GM21786 (cell line): ENCODE results near the gene SLIT3.

ENCODE experiments used
- ATAC-seq: cut with Tn5 transposase; IDR thresholded peaks from one replicate; pipeline ENCODE4 v1.9.1; 2021; ENCODE audit not compliant: unreplicated experiment

Gene SLIT3

DNA sequence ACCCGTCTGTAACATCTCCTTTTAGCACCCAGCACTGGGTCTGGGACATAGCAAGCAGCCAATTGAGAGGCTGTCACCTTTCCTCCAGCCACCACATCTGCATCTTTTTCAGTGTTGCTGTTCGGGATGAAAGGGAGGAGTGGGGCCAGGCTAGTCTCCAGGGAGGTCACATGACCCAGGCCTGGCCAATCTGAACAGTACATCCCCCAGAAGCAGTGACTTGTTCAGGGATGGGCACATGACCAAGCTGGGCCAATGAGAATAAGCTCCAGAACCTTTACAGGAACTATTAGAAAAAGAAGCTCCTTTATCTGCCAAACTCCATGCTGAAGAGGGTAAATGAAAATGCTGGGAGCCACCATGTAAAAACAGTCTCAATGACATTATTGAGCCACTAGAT lies 359.0 kb downstream of the SLIT3 start:
- no peak for ATAC-seq

DNA sequence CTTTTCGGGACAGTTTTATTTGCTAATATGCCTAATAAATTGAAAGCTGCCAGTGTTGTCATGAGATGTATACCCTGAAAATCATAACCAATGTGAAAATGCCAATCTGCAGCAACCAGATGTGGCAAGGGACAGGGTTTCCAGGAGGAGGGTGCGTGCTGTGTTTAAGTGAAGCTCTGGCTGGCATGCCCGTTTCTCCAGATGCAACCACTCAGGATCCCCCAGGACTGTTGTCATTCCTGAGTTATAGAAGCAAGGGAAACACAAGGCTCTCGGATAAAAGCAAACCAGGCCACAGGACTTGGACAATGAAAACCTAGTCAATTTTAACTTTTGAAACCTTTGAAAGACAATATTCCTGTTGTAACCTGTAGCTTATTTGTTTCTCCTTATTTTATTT lies 360.2 kb downstream of the SLIT3 start:
- ATAC-seq, result no peak

DNA sequence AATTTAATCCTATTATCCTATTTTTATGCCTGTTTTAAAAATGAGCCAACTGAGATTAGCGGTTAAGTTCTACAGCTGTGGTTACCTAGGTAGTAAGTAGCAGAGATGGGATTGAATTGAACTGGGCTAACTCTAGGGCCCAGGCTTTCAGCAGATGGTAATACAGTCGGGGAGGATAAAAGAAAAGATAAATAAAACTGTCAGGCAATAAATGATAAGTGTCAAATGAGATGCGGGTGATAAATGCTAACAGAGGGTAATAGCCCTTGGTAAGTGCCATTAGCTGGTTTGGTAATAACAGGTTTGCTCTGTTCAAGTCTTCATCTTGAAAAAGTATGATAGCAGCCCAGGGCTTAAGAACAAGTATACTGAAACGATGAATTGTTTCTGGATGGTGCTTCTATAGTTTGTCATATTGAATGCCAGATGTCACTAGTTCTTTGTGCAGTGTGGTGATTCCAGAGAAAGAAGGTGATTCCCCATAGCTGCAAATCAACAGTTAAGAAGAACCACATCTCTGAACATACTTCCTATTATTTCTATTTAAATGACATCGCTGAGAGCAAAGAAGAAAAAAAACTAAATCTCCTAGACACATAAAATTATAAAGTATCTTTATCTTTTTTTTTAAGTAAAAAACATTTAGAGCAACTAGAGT lies 360.9 kb downstream of the SLIT3 start:
- no peak for ATAC-seq

DNA sequence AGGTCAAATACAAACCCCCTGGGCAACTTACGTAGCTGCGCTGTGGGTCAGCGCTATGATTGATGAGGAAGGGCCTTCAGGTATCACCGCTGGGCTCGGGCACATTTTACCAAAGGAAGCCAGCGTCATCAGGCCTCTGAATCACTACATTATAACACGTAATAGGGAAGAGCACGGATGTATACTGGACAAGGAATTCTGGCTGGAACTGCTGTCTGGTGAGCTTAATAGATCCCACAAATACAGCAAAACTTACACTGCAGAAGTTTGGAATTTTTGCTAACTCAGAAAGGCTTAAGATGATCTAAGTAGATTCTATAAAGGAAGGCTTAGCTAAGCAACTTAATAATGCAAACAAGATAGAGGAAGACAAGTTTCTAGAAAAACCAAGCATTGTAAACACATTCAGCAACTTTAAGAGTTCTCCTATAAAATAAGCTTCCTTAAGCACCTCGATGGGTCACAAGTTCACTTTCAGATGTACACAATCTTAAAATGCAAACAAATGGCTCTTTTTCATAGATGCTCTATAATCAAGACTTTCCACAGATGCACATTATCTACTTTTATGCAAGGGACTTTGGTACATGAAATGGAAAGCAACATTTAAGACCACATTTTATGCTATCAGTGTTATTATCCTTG lies 361.7 kb downstream of the SLIT3 start:
- no peak for ATAC-seq

DNA sequence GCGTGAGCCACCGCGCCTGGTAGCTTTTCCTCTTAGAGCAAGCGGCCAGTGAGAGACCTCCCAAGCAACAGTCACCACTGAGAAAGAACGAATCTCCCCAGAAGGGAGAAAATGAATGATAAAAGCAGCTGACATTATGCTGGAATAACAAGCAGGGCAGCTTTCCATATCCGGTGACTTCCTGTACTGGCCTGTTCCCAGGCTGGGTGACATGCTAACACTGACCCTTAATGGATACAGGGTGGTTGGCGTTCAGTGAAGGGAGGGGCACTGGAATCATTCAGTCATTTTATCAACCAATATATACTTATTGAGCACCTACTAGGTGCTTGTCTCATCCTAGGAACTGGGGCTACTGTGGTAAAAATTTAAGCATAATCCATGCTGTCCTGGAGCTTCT lies 364.4 kb downstream of the SLIT3 start:
- no peak for ATAC-seq

DNA sequence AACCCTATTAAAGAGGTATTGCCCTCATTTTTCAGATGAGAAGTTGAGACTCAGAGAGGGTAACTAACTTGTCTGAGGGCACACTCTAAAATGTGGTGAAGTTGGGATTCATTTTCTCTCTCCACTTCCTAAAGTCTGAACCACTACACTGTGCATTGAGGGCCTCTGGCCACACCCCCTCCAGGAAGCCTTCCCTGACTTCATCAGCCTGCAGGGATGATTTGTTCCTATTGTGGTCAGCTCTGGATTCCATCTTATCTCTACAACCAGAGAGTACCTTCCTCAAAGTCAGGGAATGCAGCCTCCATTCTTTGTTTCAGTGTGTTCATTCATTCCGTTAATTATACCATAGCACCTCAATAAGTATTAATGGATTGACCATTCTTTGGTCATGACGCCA lies 365.8 kb downstream of the SLIT3 start:
- ATAC-seq, result no peak

DNA sequence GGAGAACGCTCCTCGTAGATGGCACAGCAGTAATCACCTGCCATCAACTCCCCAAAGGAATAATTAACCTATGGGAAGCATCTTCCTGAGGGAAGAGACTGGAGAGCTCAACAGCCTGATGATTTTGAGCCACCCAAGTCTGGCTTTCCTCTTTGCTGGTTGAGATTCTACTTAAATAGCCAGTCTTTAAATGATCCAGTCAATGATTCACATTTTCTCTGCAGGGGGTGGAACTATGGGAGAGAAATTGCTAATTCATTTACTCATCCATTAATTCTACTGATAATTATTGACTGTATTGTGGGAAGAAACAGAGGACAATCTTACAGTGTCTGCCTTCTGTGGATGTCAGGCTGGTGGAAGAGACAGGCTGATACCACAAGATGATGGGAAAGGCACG lies 366.8 kb downstream of the SLIT3 start:
- no peak for ATAC-seq

DNA sequence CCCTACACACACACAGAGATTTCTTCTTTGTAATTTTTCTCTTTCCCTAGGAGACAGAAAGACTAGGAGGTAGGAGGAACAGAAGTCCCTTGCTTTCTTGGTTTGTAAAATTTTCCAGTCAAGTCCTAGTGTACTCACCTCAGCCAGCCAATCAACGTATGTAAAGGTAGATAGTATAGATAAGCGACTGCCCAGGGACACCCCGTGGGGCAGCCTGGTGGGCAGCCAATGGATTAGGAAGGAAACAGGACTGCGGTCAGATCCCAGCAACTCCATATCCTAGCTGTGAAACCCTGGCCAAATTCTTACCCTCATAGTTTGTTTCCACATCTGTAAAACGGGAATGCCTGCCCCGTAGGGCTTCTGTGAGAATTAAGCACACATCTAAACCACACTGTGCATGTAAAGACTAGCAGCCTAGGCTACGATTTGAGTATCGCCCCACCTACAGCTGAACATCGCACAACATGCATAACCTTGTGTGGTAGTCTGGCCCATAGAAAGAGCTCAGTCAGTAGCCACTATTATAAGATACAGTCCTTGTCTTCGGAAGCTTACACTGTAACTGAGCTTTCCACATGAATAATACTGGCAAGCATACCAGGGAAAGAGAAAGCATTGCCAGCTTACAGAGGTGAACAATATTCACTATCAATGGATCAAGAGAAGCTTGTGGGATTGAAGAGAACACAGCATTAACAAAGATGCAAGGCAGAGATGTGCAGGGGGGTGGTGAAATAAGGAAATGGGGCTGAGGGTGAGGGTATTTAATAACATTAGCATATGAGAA lies 368.3 kb downstream of the SLIT3 start:
- no peak for ATAC-seq

DNA sequence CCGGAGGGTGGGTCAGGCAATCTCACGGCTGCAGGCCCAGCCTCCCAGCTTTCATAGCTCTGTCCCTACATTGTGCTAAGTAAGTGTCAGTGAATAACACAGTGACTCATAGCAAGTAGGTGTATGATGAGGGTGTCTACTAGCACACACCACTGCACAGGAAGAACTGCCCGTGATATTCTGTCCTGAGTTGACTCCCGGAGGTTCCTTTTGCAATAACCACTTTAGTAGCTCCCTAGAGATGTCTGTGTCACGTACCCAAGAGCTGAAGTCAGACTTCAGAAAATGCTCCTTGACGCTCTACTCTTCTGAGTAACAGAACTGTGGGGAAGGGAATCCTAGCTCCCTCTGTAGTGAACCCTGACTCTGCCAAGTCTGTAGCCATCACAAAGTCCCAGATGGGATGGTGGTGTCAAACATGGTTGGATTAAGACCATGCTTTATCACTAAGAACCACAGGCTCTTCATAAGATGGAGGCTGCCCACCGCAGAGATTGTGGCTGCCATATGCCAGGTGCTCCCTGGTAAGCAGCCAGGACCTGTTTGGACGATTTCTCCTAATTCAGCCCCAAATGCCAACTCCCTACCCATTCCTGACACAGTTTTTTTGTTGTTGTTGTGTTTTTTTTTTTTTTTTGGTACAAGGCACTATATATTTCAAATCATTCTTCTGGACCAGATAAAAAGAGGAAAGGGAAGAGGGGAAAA lies 369.1 kb downstream of the SLIT3 start:
- ATAC-seq, result no peak

DNA sequence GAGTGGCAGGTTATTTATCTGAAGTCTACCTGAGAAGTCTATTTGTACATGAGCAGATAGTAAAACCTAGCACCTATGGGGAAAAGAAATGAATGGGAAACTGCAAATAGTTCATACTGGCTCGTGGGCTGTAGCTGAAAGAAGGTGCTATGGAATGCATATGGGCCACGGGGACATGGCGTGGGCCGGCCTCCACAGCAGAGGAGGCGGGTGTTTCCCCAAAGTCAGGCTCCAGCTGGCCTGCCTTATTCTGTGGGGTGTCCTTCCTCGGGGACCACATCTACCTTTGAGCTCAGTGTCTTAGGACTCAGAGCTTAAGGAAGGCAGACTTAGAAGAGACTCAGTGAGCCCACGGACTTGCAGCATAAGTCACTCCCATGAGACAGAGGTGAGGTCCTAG lies 371.3 kb downstream of the SLIT3 start:
- no peak for ATAC-seq

DNA sequence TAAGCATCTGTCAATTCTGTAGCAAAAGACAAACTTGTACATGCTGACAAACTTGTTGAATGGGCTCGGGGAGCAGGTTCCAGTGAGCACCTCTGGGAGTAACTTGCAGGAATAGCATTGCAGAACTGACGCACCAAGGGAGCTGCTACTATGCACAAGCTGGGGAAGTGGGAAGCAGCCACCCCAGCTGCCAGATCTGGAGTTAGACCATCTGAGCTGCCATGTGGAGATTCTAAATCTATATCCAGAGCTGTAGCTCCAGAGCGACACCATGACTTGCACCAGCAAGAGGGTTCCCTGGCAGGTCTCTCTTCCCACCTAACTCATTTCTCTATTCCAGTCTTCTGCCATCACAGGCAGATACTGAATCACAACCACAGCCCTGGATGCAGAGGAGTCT lies 375.8 kb downstream of the SLIT3 start:
- ATAC-seq, result no peak

DNA sequence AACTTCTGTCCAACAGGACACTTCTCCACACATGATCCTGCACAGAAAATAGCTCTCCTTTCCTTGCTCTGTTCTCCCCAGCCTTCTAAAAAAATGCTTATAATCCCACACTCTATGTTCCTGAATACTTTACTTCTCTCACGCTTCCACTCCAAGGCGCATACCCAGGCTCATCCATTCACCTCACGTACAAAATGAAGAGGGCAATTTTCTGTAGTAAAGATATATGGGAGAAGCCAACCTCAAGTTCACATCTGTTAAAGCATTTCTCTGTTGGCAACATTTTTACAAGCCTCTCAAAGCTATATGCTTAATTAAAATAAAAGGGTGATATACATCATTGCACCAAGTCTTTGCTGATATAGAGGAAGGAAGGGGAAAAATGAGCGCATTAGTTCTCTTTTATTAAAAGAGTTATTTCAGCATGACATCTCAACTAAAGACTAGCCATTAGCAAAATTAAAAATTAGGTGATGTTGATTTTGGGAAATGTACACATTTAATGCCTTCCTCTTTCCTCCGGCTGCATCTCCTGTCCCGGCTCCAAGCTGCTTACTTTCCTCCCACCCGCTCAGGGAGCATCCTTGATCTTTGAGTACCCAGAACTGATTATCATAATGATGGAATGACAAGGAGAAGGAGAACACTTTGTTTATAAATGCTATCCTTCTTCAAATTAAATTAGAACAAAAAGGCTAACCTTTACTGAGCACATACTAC lies 379.6 kb downstream of the SLIT3 start:
- ATAC-seq, result no peak

DNA sequence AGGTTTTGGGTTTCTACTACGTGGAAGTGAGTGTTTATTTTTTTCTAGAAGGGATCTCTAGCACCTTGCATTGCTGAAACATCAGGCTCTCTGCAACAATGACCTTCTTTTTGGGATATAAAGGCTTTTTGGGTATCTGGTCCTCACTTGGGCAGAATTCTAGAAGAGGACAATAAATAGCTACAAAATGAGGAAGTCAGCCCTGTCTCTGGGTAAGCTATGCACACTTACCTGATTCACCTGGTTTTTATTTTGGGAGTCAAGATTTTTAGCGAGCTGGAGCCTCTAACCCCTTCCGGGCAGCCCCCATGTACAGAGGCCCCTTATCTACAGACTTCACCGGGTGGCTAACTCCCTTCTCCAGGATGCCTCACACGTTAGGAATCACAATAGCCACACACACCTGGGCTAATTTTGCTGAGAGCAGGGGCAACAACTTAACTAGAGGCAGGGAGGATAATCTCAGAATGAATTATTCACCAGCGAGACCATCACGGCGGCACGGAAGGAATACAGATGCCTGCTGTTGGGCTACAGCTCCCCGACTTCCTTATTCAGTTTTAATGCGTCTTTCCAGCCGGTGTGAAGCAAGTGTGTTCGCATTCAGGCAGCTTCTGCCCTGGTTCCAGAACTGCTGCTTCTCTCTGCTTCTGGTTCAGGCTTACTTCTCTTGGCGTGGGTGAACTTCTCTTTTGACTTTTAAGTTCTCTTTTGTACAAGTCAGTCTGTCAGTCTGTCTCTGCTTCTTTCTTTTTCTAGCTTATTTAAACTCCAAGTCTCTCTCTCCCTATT lies 380.7 kb downstream of the SLIT3 start:
- no peak for ATAC-seq

DNA sequence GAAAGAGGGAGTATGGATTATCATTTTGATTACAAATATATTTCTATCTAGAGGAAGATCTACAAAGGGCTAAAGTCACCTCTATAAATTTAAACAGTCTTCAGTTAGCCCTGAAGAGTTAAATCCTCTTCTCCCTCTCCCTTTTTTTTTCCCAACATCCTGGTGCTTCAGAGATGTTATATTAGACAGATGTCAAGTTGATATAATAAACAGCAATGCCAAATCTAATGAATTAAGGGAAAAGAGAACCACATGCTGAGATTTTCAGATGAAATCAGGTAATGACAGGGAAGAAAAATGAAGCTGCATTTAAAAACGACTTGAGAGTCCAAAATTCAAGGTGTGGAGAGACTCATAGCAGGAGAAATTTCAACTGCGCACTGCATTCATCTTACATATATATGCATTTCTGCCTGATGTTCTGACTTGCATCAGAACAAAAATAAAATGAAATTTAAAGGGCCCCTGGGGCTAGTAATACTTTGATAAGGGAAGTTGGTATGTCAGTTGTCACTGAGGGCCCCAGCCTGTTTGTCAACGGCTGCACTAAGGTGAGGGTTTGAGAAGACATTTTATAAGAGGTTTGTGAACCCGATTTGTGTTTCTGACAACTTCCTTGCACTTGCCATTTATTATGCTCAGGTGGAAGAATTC lies 382.9 kb downstream of the SLIT3 start:
- ATAC-seq, result no peak

DNA sequence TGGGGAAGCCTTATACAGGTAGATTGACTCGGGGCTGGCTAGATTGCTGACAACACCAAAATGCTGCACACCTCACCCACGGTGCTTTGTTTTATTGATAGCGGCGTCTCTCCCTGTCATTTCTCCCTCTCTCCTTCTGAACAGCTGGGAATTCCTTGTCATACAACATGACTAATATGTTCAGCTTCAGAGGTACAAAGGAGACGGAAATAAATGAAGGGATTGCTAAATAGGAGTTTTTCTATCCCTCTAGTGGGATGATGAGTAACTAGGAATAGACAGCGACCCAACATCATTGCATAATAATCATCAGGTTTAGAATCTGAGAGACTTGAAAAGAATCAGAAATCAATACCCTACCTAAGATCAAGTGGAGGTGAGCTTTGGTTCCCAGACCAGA lies 384.1 kb downstream of the SLIT3 start:
- ATAC-seq, result no peak

DNA sequence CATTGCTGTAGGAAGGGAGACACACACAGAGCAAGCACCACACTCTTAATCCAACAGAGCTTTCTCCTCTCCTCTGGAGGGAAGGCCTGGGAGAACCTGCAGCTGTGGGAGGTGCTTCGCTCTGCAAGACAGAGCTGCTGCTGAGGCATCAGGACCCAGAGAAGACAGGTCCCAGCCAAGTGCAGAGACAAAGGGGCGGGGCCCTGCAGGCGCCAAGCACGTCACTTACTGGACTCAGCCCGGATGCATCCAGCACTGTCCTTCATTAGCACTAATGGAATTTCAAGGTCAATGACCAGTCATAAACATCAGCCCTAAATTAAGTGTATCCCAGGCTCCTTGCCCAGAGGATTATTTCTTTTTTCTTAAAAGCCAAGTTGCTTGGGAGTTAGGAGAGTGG lies 384.7 kb downstream of the SLIT3 start:
- no peak for ATAC-seq

DNA sequence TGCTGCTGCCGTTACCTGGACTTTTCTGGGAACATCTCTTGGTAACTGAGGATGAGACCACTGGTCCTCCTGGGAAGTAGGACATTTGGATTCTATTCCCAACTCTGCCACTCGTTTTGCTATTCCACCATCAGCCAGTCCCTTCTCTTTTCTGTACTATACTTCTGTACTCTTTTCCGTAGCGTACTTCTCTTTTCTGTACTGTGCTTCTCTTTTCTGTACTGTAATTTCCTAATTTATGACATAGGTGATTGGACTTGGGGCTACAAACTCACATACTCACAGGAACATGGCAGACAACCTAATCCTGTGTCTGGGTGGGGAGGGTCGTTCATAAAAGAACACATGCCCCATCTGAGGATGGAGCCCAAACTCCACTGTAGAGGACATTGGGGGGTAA lies 386.4 kb downstream of the SLIT3 start:
- ATAC-seq, result no peak

DNA sequence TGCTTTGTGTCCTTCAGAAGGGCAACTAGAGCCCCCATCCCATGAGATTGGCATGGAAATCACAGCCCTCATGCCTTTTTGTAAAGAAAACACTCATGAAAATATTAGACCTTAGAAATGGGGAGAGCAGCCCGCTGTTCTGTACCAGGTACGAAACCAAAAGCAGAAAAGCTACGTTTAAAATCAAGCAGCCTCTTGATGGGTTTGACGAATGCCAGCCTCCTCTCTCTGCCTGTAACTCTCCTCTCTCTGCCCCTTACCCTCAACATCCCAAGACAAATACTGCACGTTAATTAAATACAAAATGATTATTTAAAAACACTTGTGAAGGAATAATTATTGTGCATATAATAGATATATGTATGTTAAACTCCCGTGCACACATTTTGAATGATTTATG lies 390.1 kb downstream of the SLIT3 start:
- ATAC-seq, result no peak

DNA sequence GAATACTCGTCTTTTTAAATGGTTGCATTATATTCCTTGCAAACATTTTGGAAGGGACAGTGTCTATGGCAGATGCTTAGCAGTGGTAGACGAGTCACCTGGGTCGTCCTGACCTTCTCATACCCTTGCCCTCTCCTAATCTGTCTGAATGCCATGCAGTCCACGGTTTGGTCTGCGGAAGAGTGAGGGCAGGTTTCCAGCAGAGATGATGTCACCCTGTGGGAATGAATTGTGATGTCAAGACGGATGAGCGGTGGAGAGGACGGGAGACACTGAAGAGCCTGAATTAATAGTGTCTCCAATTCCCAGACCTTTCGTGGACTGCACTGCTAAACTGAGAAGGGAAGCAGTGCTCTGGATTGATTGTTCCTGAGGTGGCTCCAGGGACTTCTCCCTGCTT lies 392.7 kb downstream of the SLIT3 start:
- no peak for ATAC-seq

DNA sequence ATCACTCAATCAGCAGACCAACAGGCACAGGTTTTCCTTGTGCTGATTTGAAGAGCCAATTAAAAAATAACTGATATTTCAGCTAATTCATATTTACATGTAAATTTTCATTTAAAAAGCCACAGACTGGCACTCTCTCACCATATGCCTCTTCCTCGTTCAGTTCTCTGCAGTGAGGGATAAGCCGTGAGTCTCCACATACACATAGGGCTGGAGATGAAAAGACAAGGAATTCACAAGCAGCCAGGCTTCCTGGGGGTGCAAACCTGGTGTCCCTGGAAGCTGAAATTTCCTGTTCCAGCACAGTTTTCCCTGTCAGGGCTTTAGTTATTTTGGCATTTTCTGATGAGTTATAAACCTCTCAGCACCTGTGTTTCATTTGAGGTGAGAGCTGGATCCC lies 397.9 kb downstream of the SLIT3 start:
- no peak for ATAC-seq
